Measurements from ENCODE around the gene ANKS1B. TPM values are rescaled to one million over a fixed set of nuclear protein-coding genes. Genes with fewer than 3 reads are reported as not detected.

ANKS1B gene
- total and polyA plus RNA-seq, 4 donors, result 0.03 to 3.4 (median 0.53) TPM

DNA sequence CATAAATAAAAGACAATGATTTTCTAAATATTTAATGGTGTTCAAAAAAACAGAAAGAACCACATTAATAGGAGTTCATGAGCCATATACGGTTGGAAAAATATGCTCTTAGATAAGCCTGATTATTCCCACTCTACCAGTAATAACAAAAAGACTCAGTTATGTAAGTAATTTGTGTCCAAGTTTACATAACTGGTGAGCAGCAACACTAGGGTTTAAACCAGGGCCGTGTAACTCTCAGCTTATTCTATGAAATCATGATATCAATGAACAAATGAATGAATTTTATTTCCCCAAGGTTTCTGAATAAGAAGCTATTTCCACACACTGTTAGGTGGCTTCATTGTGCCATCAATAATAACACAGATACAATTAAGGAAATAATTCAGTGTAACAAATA lies 238.8 kb downstream of the ANKS1B start:
- Histone ChIP-seq H3K27ac (ENCODE audit: low read depth in 1 of 2, low read length in 2 of 2) (no peak overlapping the region), H3K4me1 (ENCODE audit: control insufficient read depth in 4 of 4, insufficient read depth in 4 of 4, low read length in 3 of 4) (no peaks in the 10 kb centered on the region), H3K36me3 (ENCODE audit: control insufficient read depth in 4 of 4, insufficient read depth in 3 of 4, low read depth in 1 of 4, low read length in 3 of 4) (no peaks in the 10 kb centered on the region), H3K27me3 (ENCODE audit: control insufficient read depth in 4 of 4, insufficient read depth in 4 of 4, low read length in 3 of 4) (no peaks in the 10 kb centered on the region), H3K9me3 (ENCODE audit: control insufficient read depth in 4 of 4, low read length in 3 of 4) (no peaks in the 10 kb centered on the region), H3K9ac (ENCODE audit: low read depth in 1 of 2, low read length in 2 of 2) (no peak overlapping the region), H3K4me3 (ENCODE audit: low read depth in 1 of 3, low read length in 3 of 3) (no peak overlapping the region)
- WGBS, result 73% methylated on average over 2 of the region's 2 CpGs
- TF ChIP-seq RAD21 (IDR thresholded peaks at IDR 0.05) (no peak), CTCF (IDR thresholded peaks at IDR 0.05; ENCODE audit: low read depth, low read length, missing input control) (no peak), ATF3 (IDR thresholded peaks at IDR 0.05) (no peak), HNF4A (conservative IDR thresholded peaks at IDR 0.05) (no peak), ZBTB33 (IDR thresholded peaks at IDR 0.05) (no peak), SP1 (IDR thresholded peaks at IDR 0.05) (no peak), FOXA2 (IDR thresholded peaks at IDR 0.05) (no peak)
- TF ChIP-seq, protein P1, sequence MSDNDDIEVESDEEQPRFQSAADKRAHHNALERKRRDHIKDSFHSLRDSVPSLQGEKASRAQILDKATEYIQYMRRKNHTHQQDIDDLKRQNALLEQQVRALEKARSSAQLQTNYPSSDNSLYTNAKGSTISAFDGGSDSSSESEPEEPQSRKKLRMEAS (IDR thresholded peaks at IDR 0.05), result no peak
- TF ChIP-seq, protein P2, sequence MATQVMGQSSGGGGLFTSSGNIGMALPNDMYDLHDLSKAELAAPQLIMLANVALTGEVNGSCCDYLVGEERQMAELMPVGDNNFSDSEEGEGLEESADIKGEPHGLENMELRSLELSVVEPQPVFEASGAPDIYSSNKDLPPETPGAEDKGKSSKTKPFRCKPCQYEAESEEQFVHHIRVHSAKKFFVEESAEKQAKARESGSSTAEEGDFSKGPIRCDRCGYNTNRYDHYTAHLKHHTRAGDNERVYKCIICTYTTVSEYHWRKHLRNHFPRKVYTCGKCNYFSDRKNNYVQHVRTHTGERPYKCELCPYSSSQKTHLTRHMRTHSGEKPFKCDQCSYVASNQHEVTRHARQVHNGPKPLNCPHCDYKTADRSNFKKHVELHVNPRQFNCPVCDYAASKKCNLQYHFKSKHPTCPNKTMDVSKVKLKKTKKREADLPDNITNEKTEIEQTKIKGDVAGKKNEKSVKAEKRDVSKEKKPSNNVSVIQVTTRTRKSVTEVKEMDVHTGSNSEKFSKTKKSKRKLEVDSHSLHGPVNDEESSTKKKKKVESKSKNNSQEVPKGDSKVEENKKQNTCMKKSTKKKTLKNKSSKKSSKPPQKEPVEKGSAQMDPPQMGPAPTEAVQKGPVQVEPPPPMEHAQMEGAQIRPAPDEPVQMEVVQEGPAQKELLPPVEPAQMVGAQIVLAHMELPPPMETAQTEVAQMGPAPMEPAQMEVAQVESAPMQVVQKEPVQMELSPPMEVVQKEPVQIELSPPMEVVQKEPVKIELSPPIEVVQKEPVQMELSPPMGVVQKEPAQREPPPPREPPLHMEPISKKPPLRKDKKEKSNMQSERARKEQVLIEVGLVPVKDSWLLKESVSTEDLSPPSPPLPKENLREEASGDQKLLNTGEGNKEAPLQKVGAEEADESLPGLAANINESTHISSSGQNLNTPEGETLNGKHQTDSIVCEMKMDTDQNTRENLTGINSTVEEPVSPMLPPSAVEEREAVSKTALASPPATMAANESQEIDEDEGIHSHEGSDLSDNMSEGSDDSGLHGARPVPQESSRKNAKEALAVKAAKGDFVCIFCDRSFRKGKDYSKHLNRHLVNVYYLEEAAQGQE (IDR thresholded peaks at IDR 0.05), result no peak
- no peak for DNase-seq (ENCODE audit: low spot score)

GRCh38 chr12:99745121-99745520 lies 239.6 kb downstream of the ANKS1B start:
- Histone ChIP-seq H3K4me1 (ENCODE audit: control insufficient read depth in 4 of 4, insufficient read depth in 4 of 4, low read length in 3 of 4) (no peaks in the 10 kb centered on the region), H3K27ac (ENCODE audit: low read depth in 1 of 2, low read length in 2 of 2) (no peak overlapping the region), H3K9ac (ENCODE audit: low read depth in 1 of 2, low read length in 2 of 2) (no peak overlapping the region), H3K4me3 (ENCODE audit: low read depth in 1 of 3, low read length in 3 of 3) (no peak overlapping the region), H3K9me3 (ENCODE audit: control insufficient read depth in 4 of 4, low read length in 3 of 4) (no peaks in the 10 kb centered on the region), H3K36me3 (ENCODE audit: control insufficient read depth in 4 of 4, insufficient read depth in 3 of 4, low read depth in 1 of 4, low read length in 3 of 4) (no peaks in the 10 kb centered on the region), H3K27me3 (ENCODE audit: control insufficient read depth in 4 of 4, insufficient read depth in 4 of 4, low read length in 3 of 4) (no peaks in the 10 kb centered on the region)
- WGBS, result 70% methylated on average over 1 of the region's 1 CpG
- no peak for TF ChIP-seq RXRA (IDR thresholded peaks at IDR 0.05)
- no peak for TF ChIP-seq ATF3 (IDR thresholded peaks at IDR 0.05)
- no peak for TF ChIP-seq TAF1 (conservative IDR thresholded peaks at IDR 0.05)
- TF ChIP-seq HNF4A (conservative IDR thresholded peaks at IDR 0.05), result no peak
- TF ChIP-seq, protein P2 (IDR thresholded peaks at IDR 0.05), result no peak
- TF ChIP-seq FOXA1 (IDR thresholded peaks at IDR 0.05), result no peak
- no peak for TF ChIP-seq EGR1 (IDR thresholded peaks at IDR 0.05; ENCODE audit: low read depth in 2 of 2)
- no peak for TF ChIP-seq CTCF (IDR thresholded peaks at IDR 0.05; ENCODE audit: low read depth, low read length, missing input control)
- DNase-seq (ENCODE audit: low spot score), result no peak
